Caco-2 (cell line): ENCODE measurements around the gene KLHL2. TPM values are rescaled to one million over a fixed set of nuclear protein-coding genes. Genes with fewer than 3 reads are reported as not detected.
"Not testable (repeated sequence)": the region's sequence is repeated elsewhere in the genome, so short reads cannot be mapped to it uniquely, and the experiment has no call there.

Source experiments
- BruUV-seq: library from RNA; stranded (reverse); fragments of 400-500 nt; replicated peaks from 2 replicates; lab custom pipeline; 2021; lab: Mats Ljungman, UMichigan
- CTCF ChIA-PET: fragments of 300-600 bp; sonication (Branson Sonifier 250); formaldehyde crosslinking; loops from one replicate; lab custom pipeline; 2022; ENCODE audit warnings: antibody characterized with exemption; lab: Charles Lee
- POLR2A ChIA-PET: fragments of 300-600 bp; sonication (Branson Sonifier 250); formaldehyde crosslinking; loops from one replicate; lab custom pipeline; 2022; ENCODE audit warnings: antibody characterized with exemption; lab: Charles Lee
- DNase-seq, 2 experiments: peaks; one replicate each; pipeline versions ENCODE4 v3.0.0 to v3.0.0-alpha.2; 2020 to 2022
- H3K27me3 ChIP-seq: replicated peaks from 2 replicates; pipeline ENCODE4 v1.6.0; 2011; ENCODE audit warnings: low read length; ENCODE audit not compliant: control insufficient read depth, insufficient read depth
- H3K36me3 ChIP-seq: 2 replicates; pipeline ENCODE4 v1.5.1; 2011; ENCODE audit warnings: low read length; ENCODE audit not compliant: control insufficient read depth, insufficient read depth
- H3K4me1 ChIP-seq: fragments of 250-450 bp; sonication (Bioruptor Pico); 2 replicates; pipeline ENCODE4 v1.5.1; 2020; ENCODE audit warnings: mild to moderate bottlenecking
- H3K4me3 ChIP-seq: 2 replicates; pipeline ENCODE4 v1.5.1; 2011; ENCODE audit warnings: low read depth, mild to moderate bottlenecking, control low read depth, low read length
- H3K9me3 ChIP-seq: fragments of 250-450 bp; sonication (Bioruptor Pico); 2 replicates; pipeline ENCODE4 v1.5.1; 2020; ENCODE audit warnings: mild to moderate bottlenecking, moderate library complexity
- H3K27ac Mint-ChIP-seq: one replicate; pipeline ENCODE4 v1.8.0; 2022; ENCODE audit warnings: mixed read lengths; ENCODE audit not compliant: unreplicated experiment
- H3K27me3 Mint-ChIP-seq: one replicate; pipeline ENCODE4 v1.8.0; 2022; ENCODE audit warnings: mixed read lengths; ENCODE audit not compliant: insufficient read depth, unreplicated experiment
- H3K36me3 Mint-ChIP-seq: one replicate; pipeline ENCODE4 v1.8.0; 2022; ENCODE audit warnings: mild to moderate bottlenecking, mixed read lengths; ENCODE audit not compliant: insufficient read depth, unreplicated experiment
- H3K4me1 Mint-ChIP-seq: one replicate; pipeline ENCODE4 v1.8.0; 2022; ENCODE audit warnings: low read depth, mixed read lengths; ENCODE audit not compliant: unreplicated experiment
- H3K4me3 Mint-ChIP-seq: one replicate; pipeline ENCODE4 v1.8.0; 2022; ENCODE audit warnings: mild to moderate bottlenecking, moderate library complexity, mixed read lengths; ENCODE audit not compliant: unreplicated experiment
- H3K9me3 Mint-ChIP-seq: one replicate; pipeline ENCODE4 v1.8.0; 2022; ENCODE audit warnings: mixed read lengths; ENCODE audit not compliant: unreplicated experiment
- CTCF ChIP-seq, 2 experiments: fragments of 200-600 bp in 1 of 2; IDR thresholded peaks; 1 replicate in 1 of 2; 2 replicates in 1 of 2; pipeline versions ENCODE4 v1.5.1 to v1.8.0; 2011 to 2022; ENCODE audit warnings: antibody characterized with exemption in 1 of 2, control low read depth in 1 of 2, inconsistent platforms in 1 of 2, low read depth in 1 of 2, low read length in 1 of 2, mild to moderate bottlenecking in 1 of 2, moderate library complexity in 1 of 2; ENCODE audit not compliant: insufficient read depth in 1 of 2, severe bottlenecking in 1 of 2, unreplicated experiment in 1 of 2
- intact Hi-C: fragments of 100-400 bp; cut with micrococcal nuclease; formaldehyde crosslinking; loops from one replicate; pipeline ENCODE4 v1.10.0; 2022; ENCODE audit not compliant: unreplicated experiment
- total RNA-seq: library from RNA; stranded (reverse); gene quantifications from 2 replicates; pipeline ENCODE4 v1.2.3, GENCODE V29; 2022

The KLHL2 gene
- total RNA-seq, 1 experiment from 2014 or later: 15.9 TPM

- Histone ChIP-seq H3K36me3 (no peaks in the 10 kb centered on the region; the same call in 1 of the 2 replicates), H3K4me1 (peaks cover 6% of the 10 kb centered on the region), H3K4me3 (no peak overlapping the region), H3K27me3 (no peaks in the 10 kb centered on the region), H3K9me3 (no peaks in the 10 kb centered on the region)
- Mint-ChIP-seq H3K27ac (no peak overlapping the region), H3K4me3 (no peak overlapping the region), H3K36me3 (peaks cover 75% of the 10 kb centered on the region), H3K9me3 (no peaks in the 10 kb centered on the region), H3K4me1 (peaks cover 24% of the 10 kb centered on the region), H3K27me3 (no peaks in the 10 kb centered on the region)
- no peak for DNase-seq
- BruUV-seq: no TSS peak
- CTCF ChIA-PET: no interaction called here
- TF ChIP-seq CTCF (IDR thresholded peaks at IDR 0.05; ENCODE audit: insufficient read depth in 1 of 2, low read depth in 1 of 2, low read length in 1 of 2, severe bottlenecking in 1 of 2, unreplicated experiment in 1 of 2): no peak
- POLR2A ChIA-PET: no interaction called here
- intact Hi-C loops: no loop called here
These were observed 127.9 kb downstream of the KLHL2 start for GRCh38 chr4:165335163-165335703.

DNA sequence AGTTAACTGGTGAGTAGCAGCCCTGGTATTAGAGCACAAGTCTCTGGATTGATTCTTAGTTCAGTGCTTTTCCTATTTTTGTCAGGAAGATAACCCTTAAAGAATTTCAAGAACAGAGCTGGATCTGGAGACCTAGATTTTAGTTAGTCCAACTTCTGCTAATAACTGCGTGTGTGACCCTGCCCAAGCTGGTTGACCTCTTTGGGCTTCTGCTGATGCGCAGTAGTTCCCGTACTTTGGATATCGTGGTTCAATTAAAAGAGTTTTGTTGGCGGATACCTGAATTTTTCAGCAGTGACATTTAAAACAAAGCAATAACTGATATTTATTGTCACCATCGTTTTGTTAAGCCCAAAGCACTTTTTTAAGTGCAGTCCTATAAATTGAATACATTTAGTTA lies 129.4 kb downstream of the KLHL2 start:
- Histone ChIP-seq H3K4me1 (no peaks in the 10 kb centered on the region), H3K4me3 (no peak overlapping the region), H3K36me3 (no peaks in the 10 kb centered on the region; the same call in 1 of the 2 replicates), H3K9me3 (no peaks in the 10 kb centered on the region), H3K27me3 (no peaks in the 10 kb centered on the region)
- no TSS peak for BruUV-seq
- TF ChIP-seq CTCF (IDR thresholded peaks at IDR 0.05; ENCODE audit: insufficient read depth in 1 of 2, low read depth in 1 of 2, low read length in 1 of 2, severe bottlenecking in 1 of 2, unreplicated experiment in 1 of 2): no peak
- peaks cover 63% of the 10 kb centered on the region for H3K36me3 Mint-ChIP-seq
- H3K4me3 Mint-ChIP-seq: no peak overlapping the region
- H3K9me3 Mint-ChIP-seq: no peaks in the 10 kb centered on the region
- POLR2A ChIA-PET: no interaction called here
- intact Hi-C loops: no loop called here
- peaks cover 10% of the 10 kb centered on the region for H3K4me1 Mint-ChIP-seq
- H3K27ac Mint-ChIP-seq: no peak overlapping the region
- CTCF ChIA-PET: no interaction called here
- no peaks in the 10 kb centered on the region for H3K27me3 Mint-ChIP-seq
- DNase-seq: no peak

GRCh38 chr4:165342340-165342739 lies 135.0 kb downstream of the KLHL2 start:
- CTCF ChIA-PET: interaction anchor here (1.2 kb wide), 1 partner anchor 211 kb away, joined by 8 read pairs; no protein-coding TSS in a partner anchor
- BruUV-seq: not testable (repeated sequence)
- intact Hi-C loops: loop anchor here (5.0 kb wide), 1 partner anchor 135 kb away; the partner anchor contains the start of gene KLHL2

More at GRCh38 chr4:165342340-165342739, 135.0 kb downstream of the KLHL2 start:
- peaks cover 45% of the 10 kb centered on the region for H3K36me3 Mint-ChIP-seq
- not testable (repeated sequence) for H3K27me3 Mint-ChIP-seq, H3K4me3 Mint-ChIP-seq, DNase-seq, H3K4me3 ChIP-seq, H3K27me3 ChIP-seq, H3K36me3 ChIP-seq, H3K4me1 ChIP-seq, H3K4me1 Mint-ChIP-seq, H3K27ac Mint-ChIP-seq, H3K9me3 ChIP-seq, H3K9me3 Mint-ChIP-seq
- POLR2A ChIA-PET: interaction anchor here (2.0 kb wide), 1 partner anchor 14 kb away, joined by 6 read pairs; the partner anchor contains the start of gene MSMO1
